Measurements from ENCODE around the gene C16orf90.

- TF ChIP-seq CTCF (IDR thresholded peaks at IDR 0.05) (no peak), POLR2A (IDR thresholded peaks at IDR 0.05) (no peak)
Observed at GRCh38 chr16:3467182-3467581, 28.1 kb downstream of the C16orf90 start.

All from right lobe of liver (tissue), 4 donors.